GM06990 (cell line): ENCODE results near the gene MYO5B.

Experiments
- DNase-seq: peaks from one replicate; pipeline ENCODE4 v3.0.0-alpha.2; 2011; ENCODE audit not compliant: insufficient read length; ENCODE audit errors: extremely low read depth
- H3K27me3 ChIP-seq: replicated peaks from 2 replicates; pipeline ENCODE4 v1.6.0; 2011; ENCODE audit warnings: low read length; ENCODE audit not compliant: control insufficient read depth, insufficient read depth
- H3K36me3 ChIP-seq: 2 replicates; pipeline ENCODE4 v1.5.1; 2011; ENCODE audit warnings: low read length; ENCODE audit not compliant: control insufficient read depth, insufficient read depth
- H3K4me3 ChIP-seq: replicated peaks from 2 replicates; pipeline ENCODE4 v1.5.1; 2011; ENCODE audit warnings: low read depth, mild to moderate bottlenecking, control low read depth, low read length
- TF ChIP-seq, protein P1 (sequence below): IDR thresholded peaks from 2 replicates; pipeline ENCODE4 v1.5.1; 2011; ENCODE audit warnings: low read length, control low read depth, mild to moderate bottlenecking, inconsistent platforms; ENCODE audit not compliant: insufficient read depth, poor library complexity, severe bottlenecking

Gene MYO5B

DNA sequence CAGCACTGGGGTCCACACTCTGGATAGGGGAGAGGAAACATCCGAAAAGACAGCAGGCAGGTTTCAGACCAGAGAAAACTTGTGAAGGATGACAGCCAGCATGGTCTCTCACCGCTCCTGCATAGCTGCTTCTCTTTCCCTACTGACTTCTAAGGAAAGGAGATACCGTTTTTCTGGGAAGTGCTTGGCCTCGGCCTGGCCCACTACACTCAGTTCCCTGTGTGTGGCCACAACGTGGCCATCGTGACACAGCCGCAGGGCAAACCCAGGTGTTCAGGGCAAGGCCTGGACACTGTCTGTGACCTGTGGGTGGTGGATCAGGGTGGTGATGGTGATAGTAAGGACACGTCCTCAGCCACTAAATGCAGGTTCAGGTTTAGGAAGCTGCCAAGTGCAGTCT is 347.4 kb downstream of the MYO5B start:
- TF ChIP-seq, protein P1, sequence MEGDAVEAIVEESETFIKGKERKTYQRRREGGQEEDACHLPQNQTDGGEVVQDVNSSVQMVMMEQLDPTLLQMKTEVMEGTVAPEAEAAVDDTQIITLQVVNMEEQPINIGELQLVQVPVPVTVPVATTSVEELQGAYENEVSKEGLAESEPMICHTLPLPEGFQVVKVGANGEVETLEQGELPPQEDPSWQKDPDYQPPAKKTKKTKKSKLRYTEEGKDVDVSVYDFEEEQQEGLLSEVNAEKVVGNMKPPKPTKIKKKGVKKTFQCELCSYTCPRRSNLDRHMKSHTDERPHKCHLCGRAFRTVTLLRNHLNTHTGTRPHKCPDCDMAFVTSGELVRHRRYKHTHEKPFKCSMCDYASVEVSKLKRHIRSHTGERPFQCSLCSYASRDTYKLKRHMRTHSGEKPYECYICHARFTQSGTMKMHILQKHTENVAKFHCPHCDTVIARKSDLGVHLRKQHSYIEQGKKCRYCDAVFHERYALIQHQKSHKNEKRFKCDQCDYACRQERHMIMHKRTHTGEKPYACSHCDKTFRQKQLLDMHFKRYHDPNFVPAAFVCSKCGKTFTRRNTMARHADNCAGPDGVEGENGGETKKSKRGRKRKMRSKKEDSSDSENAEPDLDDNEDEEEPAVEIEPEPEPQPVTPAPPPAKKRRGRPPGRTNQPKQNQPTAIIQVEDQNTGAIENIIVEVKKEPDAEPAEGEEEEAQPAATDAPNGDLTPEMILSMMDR = no peak
- DNase-seq = no peak
- H3K36me3 ChIP-seq = no peaks in the 10 kb centered on the region
- peaks cover 2% of the 10 kb centered on the region for H3K27me3 ChIP-seq
- H3K4me3 ChIP-seq = no peak overlapping the region

DNA sequence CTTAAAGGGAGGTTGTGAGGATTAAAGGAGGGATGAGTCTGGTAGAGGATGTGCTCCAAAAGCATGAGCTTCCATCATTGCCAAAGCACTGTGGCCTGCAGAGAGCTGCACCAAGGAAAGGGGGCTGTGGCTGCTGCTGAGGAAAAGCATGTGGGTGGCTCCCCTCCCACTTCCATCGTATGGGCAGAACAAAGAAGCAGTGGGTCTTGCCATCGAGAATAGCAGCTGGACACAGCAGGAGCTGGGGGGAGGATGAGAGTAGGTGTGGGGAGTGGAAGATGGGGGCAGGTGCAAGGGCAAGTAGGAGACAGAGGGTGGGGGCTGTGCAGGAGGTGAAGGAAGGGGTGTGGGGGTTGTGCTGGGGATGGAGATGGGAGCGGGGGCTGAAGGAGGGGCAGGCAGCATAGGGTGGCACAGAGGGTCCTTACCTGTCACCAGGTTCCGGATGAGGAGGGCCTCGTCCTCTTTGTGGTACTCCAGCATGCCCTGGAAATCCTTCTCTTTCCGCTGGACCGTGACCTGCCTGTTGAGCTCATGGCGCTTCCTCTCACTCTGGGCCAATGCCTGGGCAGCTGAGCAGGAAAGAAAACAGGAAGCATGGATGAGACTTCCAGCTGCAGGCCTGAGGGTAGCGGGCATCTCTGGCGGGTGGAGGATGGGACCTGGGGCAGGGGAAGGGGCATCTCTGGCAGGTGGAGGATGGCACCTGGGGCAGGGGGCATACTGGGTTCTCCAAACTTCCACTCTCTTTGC is 348.1 kb downstream of the MYO5B start:
- no peak for DNase-seq
- Histone ChIP-seq H3K36me3 (no peaks in the 10 kb centered on the region), H3K27me3 (peaks cover 2% of the 10 kb centered on the region), H3K4me3 (no peak overlapping the region)
- TF ChIP-seq, protein P1 = no peak

DNA sequence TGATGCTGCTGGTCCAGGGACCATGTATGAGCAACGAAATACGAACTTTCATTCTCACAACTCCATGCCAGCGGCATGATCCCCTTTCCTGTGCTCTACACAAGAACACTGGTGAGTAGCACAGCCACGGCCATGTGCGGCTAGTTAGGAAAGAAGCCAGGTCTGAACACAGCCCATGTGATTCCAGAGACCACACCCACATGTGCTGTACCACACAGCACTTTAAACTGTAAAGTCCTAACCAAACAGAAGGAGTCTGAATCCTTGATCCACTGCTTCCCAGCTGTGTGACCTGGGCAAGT is 348.6 kb downstream of the MYO5B start:
- Histone ChIP-seq H3K36me3 (no peaks in the 10 kb centered on the region), H3K4me3 (no peak overlapping the region), H3K27me3 (peaks cover 2% of the 10 kb centered on the region)
- DNase-seq = no peak
- TF ChIP-seq, protein P1 = no peak

DNA sequence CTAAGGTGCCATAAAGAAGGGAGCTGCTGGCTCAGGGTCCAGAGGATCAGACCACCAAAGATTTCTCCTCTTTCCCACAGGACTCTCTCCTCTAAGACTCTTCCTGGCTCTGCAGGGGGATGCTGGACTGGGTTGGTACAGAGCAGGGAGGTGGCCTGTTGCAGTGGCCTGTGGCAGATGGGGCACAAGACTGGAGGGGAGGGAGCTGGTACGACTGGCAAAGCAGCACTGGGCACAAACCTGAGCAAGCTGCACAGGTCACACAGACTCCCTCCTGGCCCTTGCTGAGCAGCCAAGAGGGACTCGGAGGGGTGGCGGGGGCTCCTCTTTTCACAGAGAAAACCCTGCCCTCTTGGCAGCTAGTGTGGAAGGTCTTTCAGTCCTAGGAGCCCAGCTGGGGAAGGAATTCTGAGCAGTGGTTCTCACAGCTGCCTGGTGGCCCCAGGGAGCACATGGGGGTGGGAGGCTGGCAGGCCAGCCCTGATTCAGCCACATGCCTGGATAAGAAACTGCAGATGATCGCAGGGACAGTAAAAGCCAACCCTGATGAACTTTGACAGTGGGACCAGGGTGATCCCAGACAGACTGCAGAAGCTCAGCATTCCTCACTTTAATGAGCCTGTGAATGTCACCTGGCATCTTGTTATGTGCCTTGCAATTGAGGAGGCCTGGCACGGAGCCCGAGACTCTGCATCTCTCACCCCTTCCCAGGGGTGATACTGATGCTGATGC is 349.2 kb downstream of the MYO5B start:
- H3K36me3 ChIP-seq = no peaks in the 10 kb centered on the region
- DNase-seq = no peak
- H3K27me3 ChIP-seq = peaks cover 2% of the 10 kb centered on the region
- H3K4me3 ChIP-seq = no peak overlapping the region
- TF ChIP-seq, protein P1 = no peak

DNA sequence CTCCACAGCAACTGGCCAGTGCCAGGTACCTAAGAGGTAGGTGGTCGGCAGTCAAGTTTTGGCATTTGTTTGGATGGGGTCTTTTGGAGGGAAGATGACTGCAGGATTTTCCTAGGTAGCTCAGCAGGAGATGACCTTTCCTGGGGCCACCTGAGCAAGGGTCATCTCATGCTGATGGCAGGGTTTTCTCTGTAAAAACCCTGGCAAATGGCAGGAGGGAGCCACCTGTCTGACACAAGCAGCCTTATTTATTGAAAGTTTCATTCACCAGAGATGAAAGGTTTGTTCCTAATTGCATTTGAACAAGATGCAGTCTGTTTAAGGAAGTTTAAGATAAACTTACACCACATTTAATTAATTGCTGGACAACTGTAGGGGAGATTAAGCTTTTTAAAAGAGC is 350.0 kb downstream of the MYO5B start:
- TF ChIP-seq, protein P1 = no peak
- DNase-seq = no peak
- no peaks in the 10 kb centered on the region for H3K36me3 ChIP-seq

More for the DNA sequence above, 350.0 kb downstream of the MYO5B start:
- Histone ChIP-seq H3K27me3 (peaks cover 2% of the 10 kb centered on the region), H3K4me3 (no peak overlapping the region)
